ENCODE measurements around the gene PERM1.
"Not testable (repeated sequence)": the region's sequence is repeated elsewhere in the genome, so short reads cannot be mapped to it uniquely, and the experiment has no call there.

PERM1 gene

GRCh38 chr1:963301-963651 lies 18.6 kb downstream of the PERM1 start:
- no peak for DNase-seq

- no peak for DNase-seq
Observed at GRCh38 chr1:962381-963300, 19.3 kb downstream of the PERM1 start.

GRCh38 chr1:961132-961669 lies 20.7 kb downstream of the PERM1 start:
- DNase-seq = no peak

DNA sequence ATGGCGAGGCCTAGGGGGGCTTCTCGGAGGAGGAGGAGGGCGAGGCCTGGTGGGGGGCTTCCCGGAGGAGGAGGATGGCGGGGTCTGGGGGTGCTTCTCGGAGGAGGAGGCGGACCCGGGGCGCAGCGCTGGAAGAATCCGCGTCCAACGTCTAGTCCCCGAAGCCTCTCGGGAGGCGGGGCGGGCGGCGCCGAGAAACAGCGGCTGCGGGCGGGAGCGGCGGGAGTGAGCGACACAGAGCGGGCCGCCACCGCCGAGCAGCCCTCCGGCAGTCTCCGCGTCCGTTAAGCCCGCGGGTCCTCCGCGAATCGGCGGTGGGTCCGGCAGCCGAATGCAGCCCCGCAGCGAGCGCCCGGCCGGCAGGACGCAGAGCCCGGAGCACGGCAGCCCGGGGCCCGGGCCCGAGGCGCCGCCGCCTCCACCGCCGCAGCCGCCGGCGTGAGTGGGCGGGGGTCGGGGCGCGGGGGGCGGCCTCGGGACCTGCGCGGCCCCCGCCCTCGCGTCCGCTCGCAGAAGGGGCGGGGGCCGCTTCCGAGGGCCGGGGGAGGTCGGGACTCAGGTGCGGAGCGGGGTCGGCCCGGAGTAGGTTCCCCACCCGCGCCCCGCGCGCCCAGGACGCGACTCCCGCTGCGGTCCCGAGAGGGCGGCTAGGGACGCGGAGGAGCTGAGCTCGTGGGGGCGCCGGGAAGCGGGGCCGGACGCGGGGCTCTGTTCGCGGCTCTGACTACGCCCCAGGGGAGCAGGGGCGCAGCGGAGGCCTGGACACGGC lies 21.3 kb downstream of the PERM1 start, which contains the start of gene KLHL17:
Gene KLHL17, plus strand, starts transcription at position 222 of the 769 bp plus-strand sequence. Its CDS starts 110 bp downstream, at position 332.
- DNase-seq = peak; percentile 48

DNA sequence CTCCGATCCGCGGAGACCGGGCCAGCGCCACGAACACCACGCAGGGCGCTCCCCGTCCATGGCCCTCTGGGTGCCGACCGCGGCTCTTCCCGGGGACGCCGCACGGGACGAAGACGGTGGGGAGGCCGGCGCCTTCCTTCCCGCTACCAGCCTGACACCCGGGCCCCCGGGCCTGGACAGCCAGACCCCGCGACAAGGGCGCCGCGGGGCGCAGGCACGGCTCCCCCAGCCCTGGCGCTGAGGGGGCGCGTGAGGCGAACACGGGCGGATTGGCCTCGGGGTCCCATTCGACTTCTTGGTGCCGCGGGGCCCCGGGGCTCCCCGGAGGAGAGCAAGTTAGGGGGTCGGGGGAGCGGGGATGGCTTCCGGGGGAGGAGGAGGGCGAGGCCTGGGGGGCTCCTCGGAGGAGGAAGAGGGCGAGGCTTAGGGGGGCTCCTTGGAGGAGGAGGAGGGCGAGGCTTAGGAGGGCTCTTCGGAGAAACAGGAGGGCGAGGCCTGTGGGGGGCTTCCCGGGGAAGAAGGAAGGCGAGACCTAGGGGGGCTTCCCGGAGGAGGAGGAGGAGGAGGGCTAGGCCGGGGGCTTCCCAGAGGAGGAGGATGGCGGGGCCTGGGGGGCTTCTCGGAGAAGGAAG lies 22.0 kb downstream of the PERM1 start:
- DNase-seq = no peak

- peak; percentile 85 for DNase-seq
Observed at GRCh38 chr1:958823-959730, 22.8 kb downstream of the PERM1 start, which contains the start of gene NOC2L. TSS of gene NOC2L (minus strand) at chr1:959256. CDS start at chr1:959240, 16 bp downstream.

- DNase-seq = no peak
Observed at GRCh38 chr1:956636-957035, 25.3 kb downstream of the PERM1 start.

GRCh38 chr1:955474-955873 lies 26.4 kb downstream of the PERM1 start:
- no peak for DNase-seq

- no peak for DNase-seq
Observed at GRCh38 chr1:954927-955326, 27.0 kb downstream of the PERM1 start.

DNA sequence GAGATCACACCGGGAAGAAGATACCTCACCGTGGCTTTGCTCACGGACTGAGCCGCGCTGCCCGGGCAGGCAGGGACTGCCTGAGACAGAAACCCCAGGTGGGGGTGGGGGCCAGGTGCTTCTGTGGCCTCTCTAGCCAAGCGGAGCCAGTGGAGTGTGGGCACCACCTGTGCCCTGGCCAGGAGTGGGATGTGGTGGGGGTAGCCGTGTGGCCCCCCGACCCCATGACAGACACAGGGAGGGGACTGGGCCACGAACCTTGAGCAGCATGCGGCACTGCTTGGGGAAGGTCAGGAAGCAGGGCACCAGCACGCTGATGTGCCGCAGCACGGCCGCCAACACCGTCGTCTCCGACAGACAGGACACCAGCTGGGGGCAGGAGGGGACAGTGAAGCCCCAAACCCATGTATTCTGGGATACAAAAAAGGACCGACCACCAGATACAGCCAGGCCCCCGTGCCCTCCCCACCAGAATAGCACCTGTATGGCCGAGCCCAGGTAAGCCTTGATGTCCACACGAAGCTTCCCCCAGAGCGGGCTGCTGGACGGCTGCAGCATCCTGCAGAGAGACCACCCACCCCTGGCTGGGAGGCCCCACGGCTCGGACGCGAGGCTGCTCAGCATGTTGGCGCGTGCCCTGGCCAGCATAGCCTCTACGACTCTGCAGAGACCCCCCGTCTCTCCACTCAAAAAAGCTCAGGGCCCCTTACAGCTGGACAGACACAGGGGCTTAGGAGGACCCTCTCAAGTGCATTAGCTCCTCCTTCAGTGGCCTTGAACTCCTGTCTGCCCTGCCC lies 28.2 kb downstream of the PERM1 start:
- no peak for DNase-seq

DNA sequence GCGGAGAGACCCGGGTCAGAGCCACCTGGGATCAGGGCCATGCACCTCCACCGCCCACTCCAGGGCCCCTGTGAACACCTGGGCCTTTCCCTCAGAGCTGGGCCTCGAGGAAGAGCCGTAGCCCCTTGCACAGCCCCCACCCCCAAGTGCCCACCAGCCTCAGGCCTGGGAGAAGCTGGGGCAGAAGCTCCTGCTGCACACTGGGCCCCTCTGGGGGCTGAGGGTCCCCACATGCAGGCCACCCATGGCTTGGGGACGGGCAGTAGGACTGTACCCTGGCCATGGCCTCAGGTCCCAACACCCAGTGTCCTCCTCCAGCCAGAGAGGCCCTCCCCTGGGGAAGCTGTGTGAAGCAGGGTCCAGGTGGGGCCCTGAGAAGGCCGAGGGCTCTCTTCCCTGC lies 29.3 kb downstream of the PERM1 start:
- DNase-seq = no peak

DNA sequence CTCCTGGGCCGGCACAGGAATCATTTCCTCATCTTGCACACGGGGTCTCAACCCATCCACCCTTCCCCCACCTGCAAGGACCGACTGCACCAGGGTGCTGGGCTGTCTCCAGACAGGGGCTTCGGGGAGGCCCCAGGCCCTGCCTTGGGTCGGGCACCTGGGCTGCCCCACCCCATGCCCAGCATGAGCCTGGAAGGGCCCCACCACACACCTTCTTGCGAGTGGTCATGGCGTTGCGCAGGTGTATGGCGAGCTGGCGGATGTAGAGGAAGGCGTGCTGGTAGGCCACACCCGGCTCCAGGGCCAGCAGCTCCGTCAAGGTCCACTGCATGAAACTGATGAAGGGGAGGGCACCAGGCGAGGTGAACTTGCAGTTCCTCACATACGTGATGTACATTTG lies 29.7 kb downstream of the PERM1 start:
- DNase-seq = no peak

DNA sequence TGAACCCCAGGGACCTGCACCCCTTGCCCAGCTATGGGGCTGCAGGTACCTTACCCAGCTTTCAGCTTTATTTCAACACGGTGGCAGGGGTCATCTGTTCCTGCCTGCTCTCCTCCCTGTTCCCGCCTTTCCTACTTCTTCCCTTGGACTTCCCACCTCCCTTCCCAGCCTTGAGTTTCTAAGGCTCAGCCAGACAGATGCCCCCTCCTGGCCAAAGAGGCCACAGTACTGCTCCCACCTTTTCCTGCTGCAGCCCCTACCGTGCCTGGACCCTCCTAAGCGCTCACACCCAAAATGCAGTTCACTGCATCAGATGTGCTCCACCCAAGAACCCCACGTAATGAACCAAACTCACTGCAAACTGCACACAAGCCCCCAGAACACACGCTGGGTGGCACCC lies 30.5 kb downstream of the PERM1 start:
- DNase-seq = peak; percentile 27

- no peak for DNase-seq
Observed at GRCh38 chr1:950881-951280, 31.0 kb downstream of the PERM1 start.

DNA sequence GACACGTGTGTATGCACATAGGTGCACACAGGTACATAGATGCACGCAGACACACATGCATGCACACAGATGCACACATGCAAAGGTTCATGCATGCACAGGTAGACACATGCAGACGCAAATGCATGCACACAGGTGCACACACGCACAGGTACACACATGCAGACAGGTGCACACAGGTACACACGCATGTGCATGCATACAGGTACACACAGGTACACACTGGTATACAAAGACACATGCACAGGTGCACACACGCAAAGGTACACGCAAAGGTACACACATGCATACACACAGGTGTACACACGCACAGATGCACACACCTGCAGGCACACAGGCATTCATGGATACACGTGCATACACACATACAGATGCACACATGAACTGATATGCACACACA lies 31.6 kb downstream of the PERM1 start:
- DNase-seq = no peak

DNA sequence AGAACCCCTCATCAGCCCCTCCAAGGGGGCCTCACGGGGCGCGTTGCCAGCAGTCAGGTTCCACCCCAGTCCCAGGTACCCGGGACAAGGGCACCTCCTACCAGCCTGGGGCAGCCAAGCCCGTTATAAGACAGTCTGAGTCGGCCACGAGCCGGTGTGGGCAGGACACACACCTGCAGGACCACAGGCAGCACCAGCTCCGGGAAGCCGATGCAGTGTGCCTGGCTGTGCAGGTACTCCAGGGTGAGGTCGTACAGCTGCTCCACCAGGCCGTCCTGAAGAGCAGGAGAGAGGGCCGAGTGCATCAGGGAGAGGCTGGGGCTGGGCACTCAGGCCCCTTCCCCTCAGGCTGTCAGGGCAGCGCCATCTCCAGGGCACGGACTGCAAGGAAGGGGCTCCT lies 33.9 kb downstream of the PERM1 start:
- DNase-seq = no peak

DNA sequence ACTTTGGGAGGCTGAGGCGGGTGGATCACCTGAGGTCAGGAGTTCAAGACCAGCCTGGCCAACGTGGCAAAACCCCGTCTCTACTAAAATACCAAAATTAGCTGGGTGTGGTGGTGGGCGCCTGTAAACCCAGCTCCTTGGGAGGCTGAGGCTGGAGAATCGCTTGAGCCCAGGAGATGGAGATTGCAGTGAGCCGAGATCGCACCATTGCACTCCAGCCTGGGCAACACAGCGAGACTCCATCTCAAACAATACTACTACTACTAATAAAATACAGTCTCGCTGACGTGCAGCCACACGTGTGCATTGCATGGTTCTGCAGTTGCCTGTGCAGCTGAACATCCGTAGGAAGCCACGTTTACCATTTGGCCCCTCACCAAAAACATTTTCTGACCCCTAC lies 35.1 kb downstream of the PERM1 start:
- DNase-seq = not testable (repeated sequence)

- no peak for DNase-seq
Observed at GRCh38 chr1:945688-946556, 36.0 kb downstream of the PERM1 start.

- DNase-seq = no peak
Observed at GRCh38 chr1:944341-945325, 37.3 kb downstream of the PERM1 start.
